CD14-positive monocyte (primary cell): Measurements from ENCODE around the gene PLXNA1. TPM values are rescaled to one million over a fixed set of nuclear protein-coding genes. Genes with fewer than 3 reads are reported as not detected.

ENCODE experiments used
- DNase-seq, 3 donors: peaks; one replicate each; pipeline ENCODE4 v3.0.0-alpha.2; 2011 to 2022
- H2AFZ ChIP-seq: 2 replicates; pipeline ENCODE4 v1.6.0; 2012; ENCODE audit warnings: mild to moderate bottlenecking, low read depth, low read length, inconsistent platforms; ENCODE audit not compliant: insufficient read depth, poor library complexity, severe bottlenecking
- H3K27ac ChIP-seq, 2 donors: 1 replicate in 1 of 2; 2 replicates in 1 of 2; pipeline ENCODE4 v1.5.1; 2012 to 2013; ENCODE audit warnings: low read length in 2 of 2, control low read depth in 1 of 2, inconsistent platforms in 1 of 2, low read depth in 1 of 2, mild to moderate bottlenecking in 1 of 2
- H3K27me3 ChIP-seq, 2 donors: one replicate each; pipeline versions ENCODE4 v1.6.0 to v1.6.1; 2011 to 2013; ENCODE audit warnings: low read length in 2 of 2; ENCODE audit not compliant: control insufficient read depth in 2 of 2, insufficient read depth in 2 of 2
- H3K36me3 ChIP-seq, 2 donors: replicated peaks in 1 of 2; 1 replicate in 1 of 2; 2 replicates in 1 of 2; pipeline versions ENCODE4 v1.5.1 to v1.6.1; 2012 to 2013; ENCODE audit warnings: low read length in 2 of 2, control low read depth in 1 of 2, inconsistent platforms in 1 of 2, mild to moderate bottlenecking in 1 of 2; ENCODE audit not compliant: insufficient read depth in 2 of 2, control insufficient read depth in 1 of 2
- H3K4me1 ChIP-seq, 2 donors: 1 replicate in 1 of 2; 2 replicates in 1 of 2; pipeline versions ENCODE4 v1.5.1 to v1.6.1; 2012 to 2013; ENCODE audit warnings: low read length in 2 of 2, control low read depth in 1 of 2, inconsistent platforms in 1 of 2, mild to moderate bottlenecking in 1 of 2, moderate library complexity in 1 of 2; ENCODE audit not compliant: insufficient read depth in 2 of 2, control insufficient read depth in 1 of 2
- H3K4me2 ChIP-seq: replicated peaks from 2 replicates; pipeline ENCODE3; 2012; ENCODE audit warnings: low read length, moderate library complexity, mild to moderate bottlenecking; ENCODE audit not compliant: poor library complexity, severe bottlenecking; ENCODE audit errors: extremely low read depth
- H3K4me3 ChIP-seq, 3 experiments: fragments of 200-600 bp in 1 of 3; sonication (generic) in 1 of 3; replicated peaks in 1 of 3; 1 replicate in 2 of 3; 2 replicates in 1 of 3; pipeline ENCODE4 v1.5.1; 2011 to 2013; ENCODE audit warnings: low read length in 3 of 3, mild to moderate bottlenecking in 3 of 3, control low read depth in 2 of 3, low read depth in 2 of 3, inconsistent platforms in 1 of 3, moderate library complexity in 1 of 3
- H3K79me2 ChIP-seq: 2 replicates; pipeline ENCODE4 v1.6.0; 2012; ENCODE audit warnings: mild to moderate bottlenecking, control low read depth, inconsistent platforms, low read length, moderate library complexity; ENCODE audit not compliant: insufficient read depth
- H3K9ac ChIP-seq: 2 replicates; pipeline ENCODE4 v1.6.0; 2017; ENCODE audit warnings: low read length, mild to moderate bottlenecking; ENCODE audit not compliant: insufficient read depth, poor library complexity, severe bottlenecking
- H3K9me3 ChIP-seq, 2 donors: replicated peaks in 1 of 2; 1 replicate in 1 of 2; 2 replicates in 1 of 2; pipeline versions ENCODE4 v1.5.1 to v1.6.1; 2012 to 2013; ENCODE audit warnings: low read length in 2 of 2, control low read depth in 1 of 2; ENCODE audit not compliant: control insufficient read depth in 1 of 2, insufficient read depth in 1 of 2
- H4K20me1 ChIP-seq: 2 replicates; pipeline ENCODE4 v1.6.0; 2012; ENCODE audit warnings: mild to moderate bottlenecking, low read length, control low read depth, moderate library complexity; ENCODE audit not compliant: insufficient read depth
- H3K27ac Mint-ChIP-seq, 7 donors: one replicate each; pipeline ENCODE4 v1.8.0; 2020; ENCODE audit warnings: mild to moderate bottlenecking in 7 of 7, mixed read lengths in 7 of 7, moderate library complexity in 6 of 7, inconsistent platforms in 2 of 7
- H3K27me3 Mint-ChIP-seq, 3 donors: one replicate each; pipeline ENCODE4 v1.8.0; 2021 to 2022; ENCODE audit warnings: low read depth in 3 of 3, mild to moderate bottlenecking in 3 of 3, mixed read lengths in 3 of 3, moderate library complexity in 3 of 3, inconsistent platforms in 1 of 3
- H3K36me3 Mint-ChIP-seq, 2 donors: one replicate each; pipeline ENCODE4 v1.8.0; 2020; ENCODE audit warnings: mixed read lengths in 2 of 2, inconsistent platforms in 1 of 2, mild to moderate bottlenecking in 1 of 2
- H3K4me1 Mint-ChIP-seq: one replicate; pipeline ENCODE4 v1.8.0; 2020; ENCODE audit warnings: mild to moderate bottlenecking, mixed read lengths
- H3K4me3 Mint-ChIP-seq, 2 donors: one replicate each; pipeline ENCODE4 v1.8.0; 2020; ENCODE audit warnings: mild to moderate bottlenecking in 2 of 2, mixed read lengths in 2 of 2, moderate library complexity in 1 of 2
- H3K9me3 Mint-ChIP-seq, 7 donors: one replicate each; pipeline ENCODE4 v1.8.0; 2020 to 2022; ENCODE audit warnings: mixed read lengths in 7 of 7, mild to moderate bottlenecking in 6 of 7, moderate library complexity in 6 of 7, inconsistent platforms in 2 of 7
- CTCF ChIP-seq: fragments of 200-600 bp; IDR thresholded peaks from one replicate; pipeline ENCODE4 v1.8.0; 2022; ENCODE audit warnings: antibody characterized with exemption, mild to moderate bottlenecking
- WGBS: methylation state at CpG from one replicate; pipeline ENCODE4 v1.1.5; 2013; ENCODE audit warnings: missing lambda C conversion rate; ENCODE audit not compliant: insufficient coverage; 5-methylcytosine and 5-hydroxymethylcytosine counted together
- intact Hi-C, 2 donors: fragments of 100-400 bp; cut with micrococcal nuclease; formaldehyde crosslinking; loops; one replicate each; pipeline versions ENCODE4 v1.15.0 to v1.15.1; 2023
- polyA plus RNA-seq, 3 donors: library from polyadenylated mRNA; depleted of rRNA in 1 of 3; unstranded in 2 of 3; stranded (reverse) in 1 of 3; fragments of 300-500 nt in 2 of 3; fragments of >200 nt in 1 of 3; fragmentation: Illumina TruSeq in 2 of 3; gene quantifications; 1 replicate in 2 of 3; 2 replicates in 1 of 3; pipeline ENCODE4 v1.2.3, GENCODE V29; 2012 to 2021

The PLXNA1 gene
- polyA plus RNA-seq, 3 donors = 2.7 TPM; not detected in 2

- no peak overlapping the region for H2AFZ ChIP-seq
- H3K4me1 Mint-ChIP-seq = no peaks in the 10 kb centered on the region
- H3K79me2 ChIP-seq = no peaks in the 10 kb centered on the region
- no peak overlapping the region for H3K4me2 ChIP-seq
- H3K36me3 Mint-ChIP-seq = no peaks in the 10 kb centered on the region
- H3K27ac ChIP-seq = no peak overlapping the region
- H3K36me3 ChIP-seq = no peaks in the 10 kb centered on the region
- no peak overlapping the region for H3K9ac ChIP-seq
- no peak for TF ChIP-seq CTCF
- H4K20me1 ChIP-seq = no peaks in the 10 kb centered on the region
- DNase-seq = no peak
- H3K9me3 Mint-ChIP-seq = peaks cover 0 to 3% (median 0%) of the 10 kb centered on the region in 7 donors
- no peak overlapping the region for H3K4me3 ChIP-seq
- H3K9me3 ChIP-seq = no peaks in the 10 kb centered on the region
- peaks cover 0 to 6% (median 0%) of the 10 kb centered on the region in 3 donors for H3K27me3 Mint-ChIP-seq
- H3K27ac Mint-ChIP-seq = no peak overlapping the region
- no peaks in the 10 kb centered on the region for H3K27me3 ChIP-seq
- intact Hi-C loops = no loop called here
- WGBS = 96% methylated on average over 4 of the region's 4 CpGs
- H3K4me3 Mint-ChIP-seq = no peak overlapping the region
- H3K4me1 ChIP-seq = no peaks in the 10 kb centered on the region
These were observed 15.4 kb downstream of the PLXNA1 start for GRCh38 chr3:126998320-126998719.

- no peak for TF ChIP-seq CTCF
- Mint-ChIP-seq H3K27me3 (peaks cover 0 to 5% (median 0%) of the 10 kb centered on the region in 3 donors), H3K4me3 (no peak overlapping the region), H3K36me3 (no peaks in the 10 kb centered on the region), H3K9me3 (peaks cover 0 to 3% (median 0%) of the 10 kb centered on the region in 7 donors), H3K4me1 (no peaks in the 10 kb centered on the region), H3K27ac (no peak overlapping the region)
- Histone ChIP-seq H3K79me2 (no peaks in the 10 kb centered on the region), H3K9ac (no peak overlapping the region), H2AFZ (no peak overlapping the region), H3K36me3 (no peaks in the 10 kb centered on the region), H3K4me3 (no peak overlapping the region), H3K4me2 (no peak overlapping the region), H3K27me3 (no peaks in the 10 kb centered on the region), H3K4me1 (no peaks in the 10 kb centered on the region), H3K27ac (no peak overlapping the region), H3K9me3 (no peaks in the 10 kb centered on the region), H4K20me1 (no peaks in the 10 kb centered on the region)
- WGBS = 60% methylated on average over 2 of the region's 3 CpGs
- intact Hi-C loops = no loop called here
- no peak for DNase-seq
These were observed 15.8 kb downstream of the PLXNA1 start for GRCh38 chr3:126998728-126999127.
